H9 (cell line): ENCODE data around the gene LAMP1. TPM values are rescaled to one million over a fixed set of nuclear protein-coding genes. Genes with fewer than 3 reads are reported as not detected.

Source experiments
- DNase-seq: peaks from one replicate; pipeline ENCODE4 v3.0.0-alpha.2; 2017
- H2AFZ ChIP-seq: one replicate; pipeline ENCODE4 v1.6.1; 2013; ENCODE audit warnings: mild to moderate bottlenecking, low read length, control low read depth, moderate library complexity
- H2AK5ac ChIP-seq: 2 replicates; pipeline ENCODE4 v1.6.1; 2013; ENCODE audit warnings: low read length, control low read depth, mixed read lengths; ENCODE audit not compliant: insufficient read length
- H2BK120ac ChIP-seq: one replicate; pipeline ENCODE4 v1.6.1; 2013; ENCODE audit warnings: low read depth, mild to moderate bottlenecking, low read length, control low read depth, inconsistent platforms; ENCODE audit not compliant: poor library complexity, severe bottlenecking
- H2BK12ac ChIP-seq: 2 replicates; pipeline ENCODE4 v1.6.1; 2013; ENCODE audit warnings: low read length, control low read depth, mixed read lengths, low read depth; ENCODE audit not compliant: insufficient read length
- H2BK15ac ChIP-seq: 2 replicates; pipeline ENCODE4 v1.6.1; 2013; ENCODE audit warnings: low read depth, low read length, control low read depth
- H2BK20ac ChIP-seq: one replicate; pipeline ENCODE4 v1.6.1; 2013; ENCODE audit warnings: low read depth, mild to moderate bottlenecking, low read length, control low read depth, inconsistent platforms; ENCODE audit not compliant: poor library complexity, severe bottlenecking
- H2BK5ac ChIP-seq: 2 replicates; pipeline ENCODE4 v1.6.1; 2013; ENCODE audit warnings: low read length, control low read depth, mixed read lengths; ENCODE audit not compliant: insufficient read length
- H3K14ac ChIP-seq: 2 replicates; pipeline ENCODE4 v1.6.1; 2013; ENCODE audit warnings: low read length, control low read depth; ENCODE audit not compliant: insufficient read depth
- H3K18ac ChIP-seq: 2 replicates; pipeline ENCODE4 v1.6.1; 2013; ENCODE audit warnings: low read depth, mild to moderate bottlenecking, mixed read lengths, low read length, control low read depth; ENCODE audit not compliant: insufficient read length
- H3K23ac ChIP-seq: 2 replicates; pipeline ENCODE4 v1.6.1; 2013; ENCODE audit warnings: low read length, control low read depth, mixed read lengths, low read depth; ENCODE audit not compliant: insufficient read length
- H3K23me2 ChIP-seq: 2 replicates; pipeline ENCODE4 v1.6.1; 2013; ENCODE audit warnings: low read depth, mild to moderate bottlenecking, mixed read lengths, low read length, control low read depth; ENCODE audit not compliant: insufficient read length, poor library complexity, severe bottlenecking
- H3K27ac ChIP-seq: 2 replicates; pipeline ENCODE4 v1.5.1; 2013; ENCODE audit warnings: low read length, control low read depth, mixed read lengths, low read depth; ENCODE audit not compliant: insufficient read length
- H3K27me3 ChIP-seq: 2 replicates; pipeline ENCODE4 v1.6.1; 2013; ENCODE audit warnings: low read length, control low read depth, inconsistent platforms; ENCODE audit not compliant: insufficient read depth
- H3K4ac ChIP-seq: 2 replicates; pipeline ENCODE4 v1.6.1; 2013; ENCODE audit warnings: low read depth, mild to moderate bottlenecking, control low read depth, inconsistent platforms, low read length, moderate library complexity
- H3K4me1 ChIP-seq: 2 replicates; pipeline ENCODE4 v1.6.1; 2013; ENCODE audit warnings: low read length, control low read depth, inconsistent platforms; ENCODE audit not compliant: insufficient read depth
- H3K4me2 ChIP-seq: 2 replicates; pipeline ENCODE4 v1.6.1; 2013; ENCODE audit warnings: low read length, control low read depth, mixed read lengths; ENCODE audit not compliant: insufficient read length, insufficient read depth
- H3K56ac ChIP-seq: 2 replicates; pipeline ENCODE4 v1.6.1; 2013; ENCODE audit warnings: low read depth, mild to moderate bottlenecking, mixed read lengths, low read length, control low read depth; ENCODE audit not compliant: insufficient read length
- H3K79me1 ChIP-seq: 2 replicates; pipeline ENCODE4 v1.6.1; 2013; ENCODE audit warnings: low read depth, mild to moderate bottlenecking, moderate library complexity, low read length, control low read depth, inconsistent platforms; ENCODE audit not compliant: insufficient read depth, poor library complexity, severe bottlenecking
- H3K79me2 ChIP-seq: 2 replicates; pipeline ENCODE4 v1.6.1; 2013; ENCODE audit warnings: low read length, control low read depth, inconsistent platforms; ENCODE audit not compliant: insufficient read depth
- H3K9ac ChIP-seq: 2 replicates; pipeline ENCODE4 v1.6.1; 2013; ENCODE audit warnings: low read length, control low read depth, mixed read lengths; ENCODE audit not compliant: insufficient read length; ENCODE audit errors: extremely low read depth
- H3K9me3 ChIP-seq: one replicate; pipeline ENCODE4 v1.6.1; 2013; ENCODE audit warnings: low read depth, low read length, inconsistent platforms; ENCODE audit not compliant: control insufficient read depth
- H3T11ph ChIP-seq: one replicate; pipeline ENCODE4 v1.6.1; 2013; ENCODE audit warnings: mild to moderate bottlenecking, low read length, control low read depth, inconsistent platforms
- H4K20me1 ChIP-seq: one replicate; pipeline ENCODE4 v1.6.1; 2013; ENCODE audit not compliant: control insufficient read depth, insufficient read length, insufficient read depth
- H4K5ac ChIP-seq: 2 replicates; pipeline ENCODE4 v1.6.1; 2013; ENCODE audit warnings: low read depth, mild to moderate bottlenecking, mixed read lengths, low read length, control low read depth; ENCODE audit not compliant: insufficient read length
- H4K8ac ChIP-seq: replicated peaks from 2 replicates; pipeline ENCODE4 v1.6.1; 2013; ENCODE audit warnings: low read length, control low read depth, mixed read lengths, low read depth; ENCODE audit not compliant: insufficient read length
- H4K91ac ChIP-seq: 2 replicates; pipeline ENCODE4 v1.6.1; 2013; ENCODE audit warnings: low read depth, mild to moderate bottlenecking, moderate library complexity, mixed read lengths, low read length, control low read depth; ENCODE audit not compliant: insufficient read length
- H3K27ac Mint-ChIP-seq, 3 experiments: 2 replicates in 2 of 3; 3 replicates in 1 of 3; pipeline ENCODE4 v1.8.0; 2020 to 2021; ENCODE audit warnings: mixed read lengths in 3 of 3, mild to moderate bottlenecking in 1 of 3, moderate library complexity in 1 of 3
- H3K27me3 Mint-ChIP-seq: 2 replicates; pipeline ENCODE4 v1.8.0; 2021; ENCODE audit warnings: low read depth, mild to moderate bottlenecking, moderate library complexity, mixed read lengths
- H3K36me3 Mint-ChIP-seq, 3 experiments: 2 replicates in 2 of 3; 3 replicates in 1 of 3; pipeline ENCODE4 v1.8.0; 2020 to 2021; ENCODE audit warnings: low read depth in 3 of 3, mixed read lengths in 3 of 3; ENCODE audit not compliant: insufficient read depth in 1 of 3
- H3K4me1 Mint-ChIP-seq, 2 experiments: 2 replicates each; pipeline ENCODE4 v1.8.0; 2020; ENCODE audit warnings: mixed read lengths in 2 of 2
- H3K4me3 Mint-ChIP-seq, 2 experiments: 2 replicates in 1 of 2; 3 replicates in 1 of 2; pipeline ENCODE4 v1.8.0; 2020 to 2021; ENCODE audit warnings: mild to moderate bottlenecking in 2 of 2, mixed read lengths in 2 of 2, moderate library complexity in 1 of 2
- H3K9me3 Mint-ChIP-seq, 2 experiments: 2 replicates in 1 of 2; 3 replicates in 1 of 2; pipeline ENCODE4 v1.8.0; 2020; ENCODE audit warnings: mild to moderate bottlenecking in 2 of 2, mixed read lengths in 2 of 2, moderate library complexity in 1 of 2
- WGBS: extraction: QIAGEN DNeasy Blood & Tissue Kit; methylation state at CpG from one replicate; pipeline ENCODE4 v1.1.7; 2013; ENCODE audit warnings: missing lambda C conversion rate, low lambda C conversion rate, mixed read lengths; ENCODE audit not compliant: insufficient read length; ENCODE audit errors: extremely low coverage; 5-methylcytosine and 5-hydroxymethylcytosine counted together
- total RNA-seq: library from RNA; stranded (reverse); gene quantifications from 2 replicates; pipeline ENCODE4 v1.2.1, GENCODE V29; 2021
- TF ChIP-seq, protein P1 (sequence below): fragments of 200-600 bp; sonication (generic); conservative IDR thresholded peaks from 3 replicates; pipeline ENCODE4 v1.8.0; 2021; ENCODE audit warnings: antibody characterized with exemption, mild to moderate bottlenecking

LAMP1 gene
- total RNA-seq, 1 experiment from 2014 or later = 131 TPM

DNA sequence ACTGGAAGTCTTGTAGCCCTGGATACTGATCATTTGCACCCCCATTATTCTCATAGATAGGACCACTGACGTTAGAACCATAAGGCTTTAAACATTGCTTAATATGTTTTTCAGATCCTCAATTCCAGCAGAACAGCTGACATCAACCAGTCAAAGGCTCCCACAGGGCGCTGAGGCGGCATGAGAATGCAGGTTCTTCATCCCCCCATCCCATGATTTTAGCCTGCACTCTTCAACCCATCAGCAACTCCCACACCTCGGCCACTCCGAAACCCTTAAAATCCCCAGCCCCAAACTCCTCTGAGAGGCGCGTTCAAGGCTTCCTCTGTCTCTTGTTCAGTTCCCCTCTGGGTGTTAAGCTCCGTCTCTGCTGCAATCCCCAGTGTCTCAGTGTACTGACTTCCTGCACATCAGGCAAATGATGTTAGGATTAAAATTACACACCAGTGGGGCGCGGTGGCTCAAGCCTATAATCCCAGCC is 24.3 kb upstream of the LAMP1 start:
- no peaks in the 10 kb centered on the region for H4K20me1 ChIP-seq
- no peaks in the 10 kb centered on the region for H3K9me3 ChIP-seq
- WGBS = no CpG with 5 or more reads among the region's 10 CpGs
- Mint-ChIP-seq H3K27ac (peak overlapping the region in 1 of 3 experiments; percentile 39; a peak in 1 of 7 replicates), H3K9me3 (no peaks in the 10 kb centered on the region; a peak in 1 of 5 replicates), H3K36me3 (peaks cover 0 to 19% (median 2%) of the 10 kb centered on the region in 3 experiments; a peak in 3 of 7 replicates), H3K27me3 (peaks cover under 1% of the 10 kb centered on the region; the same call in 1 of the 2 replicates), H3K4me1 (peaks cover 0 to 8% of the 10 kb centered on the region in 2 experiments; a peak in 1 of 4 replicates), H3K4me3 (no peak overlapping the region)
- H3K79me2 ChIP-seq = no peaks in the 10 kb centered on the region
- no peak overlapping the region for H4K8ac ChIP-seq
- H3K14ac ChIP-seq = no peak overlapping the region
- H4K5ac ChIP-seq = no peak overlapping the region
- no peak overlapping the region for H3T11ph ChIP-seq
- TF ChIP-seq, protein P1, sequence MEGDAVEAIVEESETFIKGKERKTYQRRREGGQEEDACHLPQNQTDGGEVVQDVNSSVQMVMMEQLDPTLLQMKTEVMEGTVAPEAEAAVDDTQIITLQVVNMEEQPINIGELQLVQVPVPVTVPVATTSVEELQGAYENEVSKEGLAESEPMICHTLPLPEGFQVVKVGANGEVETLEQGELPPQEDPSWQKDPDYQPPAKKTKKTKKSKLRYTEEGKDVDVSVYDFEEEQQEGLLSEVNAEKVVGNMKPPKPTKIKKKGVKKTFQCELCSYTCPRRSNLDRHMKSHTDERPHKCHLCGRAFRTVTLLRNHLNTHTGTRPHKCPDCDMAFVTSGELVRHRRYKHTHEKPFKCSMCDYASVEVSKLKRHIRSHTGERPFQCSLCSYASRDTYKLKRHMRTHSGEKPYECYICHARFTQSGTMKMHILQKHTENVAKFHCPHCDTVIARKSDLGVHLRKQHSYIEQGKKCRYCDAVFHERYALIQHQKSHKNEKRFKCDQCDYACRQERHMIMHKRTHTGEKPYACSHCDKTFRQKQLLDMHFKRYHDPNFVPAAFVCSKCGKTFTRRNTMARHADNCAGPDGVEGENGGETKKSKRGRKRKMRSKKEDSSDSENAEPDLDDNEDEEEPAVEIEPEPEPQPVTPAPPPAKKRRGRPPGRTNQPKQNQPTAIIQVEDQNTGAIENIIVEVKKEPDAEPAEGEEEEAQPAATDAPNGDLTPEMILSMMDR = no peak
- no peaks in the 10 kb centered on the region for H3K79me1 ChIP-seq
- H3K4me2 ChIP-seq = no peak overlapping the region
- no peak overlapping the region for H2BK120ac ChIP-seq
- no peak overlapping the region for H2AFZ ChIP-seq
- H2BK12ac ChIP-seq = no peak overlapping the region
- no peak for DNase-seq
- H3K9ac ChIP-seq = no peak overlapping the region
- no peak overlapping the region for H2BK5ac ChIP-seq
- H3K23me2 ChIP-seq = no peaks in the 10 kb centered on the region
- H3K4me1 ChIP-seq = no peaks in the 10 kb centered on the region
- no peak overlapping the region for H3K18ac ChIP-seq
- no peak overlapping the region for H2BK15ac ChIP-seq
- no peak overlapping the region for H3K27ac ChIP-seq
- no peaks in the 10 kb centered on the region for H3K27me3 ChIP-seq
- H4K91ac ChIP-seq = no peak overlapping the region
- H3K4ac ChIP-seq = no peak overlapping the region
- no peak overlapping the region for H2AK5ac ChIP-seq
- no peak overlapping the region for H2BK20ac ChIP-seq
- H3K23ac ChIP-seq = no peak overlapping the region
- H3K56ac ChIP-seq = no peak overlapping the region
